ENCODE results near the gene ABCC11. TPM values are rescaled to one million over a fixed set of nuclear protein-coding genes. Genes with fewer than 3 reads are reported as not detected.

Gene ABCC11
- 0.43 TPM in 1 of 2 replicates, not detected in the other for total RNA-seq

GRCh38 chr16:48247311-48247710 lies at the start of gene ABCC11:
TSS of gene ABCC11 (minus strand) at chr16:48247539. CDS start at chr16:48231921, 15,618 bp downstream.

GRCh38 chr16:48244080-48244862 lies 3.1 kb downstream of the ABCC11 start, which contains the start of gene LONP2:
TSS of gene LONP2 (plus strand) at chr16:48244300. CDS start at chr16:48244389, 89 bp downstream.

GRCh38 chr16:48155926-48156789 lies 91.2 kb downstream of the ABCC11 start, which contains the start of gene ABCC12:
TSS of gene ABCC12 (minus strand) at chr16:48155993. CDS start at chr16:48146424, 9,569 bp downstream.

Other genes starting within 250 kb of the ABCC11 start
- gene ABCC12, start 91.5 kb downstream of the ABCC11 start, total RNA-seq, result not detected in 2 replicates
- gene LONP2, start 3.2 kb downstream of the ABCC11 start, total RNA-seq, result 59.0 and 67.4 TPM in 2 replicates
- 44.3 and 55.4 TPM in 2 replicates for gene SIAH1, start 137.9 kb upstream of the ABCC11 start, total RNA-seq